Neuronal stem cell (in vitro differentiated cells): Measurements from ENCODE around the gene ARHGAP32.
"Not testable (repeated sequence)": the region's sequence is repeated elsewhere in the genome, so short reads cannot be mapped to it uniquely, and the experiment has no call there.

Experiments used
- DNase-seq: peaks from one replicate; pipeline ENCODE4 v3.0.0-alpha.2; 2013; ENCODE audit warnings: low spot score
- H2AFZ ChIP-seq: one replicate; pipeline ENCODE4 v1.6.1; 2013; ENCODE audit warnings: mild to moderate bottlenecking, low read length, inconsistent platforms
- H2AK5ac ChIP-seq: 2 replicates; pipeline ENCODE4 v1.6.1; 2013; ENCODE audit warnings: low read depth, mild to moderate bottlenecking, inconsistent platforms, low read length, moderate library complexity, mixed read lengths
- H2BK120ac ChIP-seq: 2 replicates; pipeline ENCODE4 v1.6.1; 2013; ENCODE audit warnings: low read depth, mild to moderate bottlenecking, inconsistent platforms, low read length, moderate library complexity, mixed read lengths
- H2BK12ac ChIP-seq: one replicate; pipeline ENCODE4 v1.6.1; 2013; ENCODE audit warnings: low read length, inconsistent platforms
- H2BK15ac ChIP-seq: 2 replicates; pipeline ENCODE4 v1.6.1; 2013; ENCODE audit warnings: mild to moderate bottlenecking, low read length, inconsistent platforms, mixed read lengths
- H2BK5ac ChIP-seq: one replicate; pipeline ENCODE4 v1.6.1; 2013; ENCODE audit warnings: inconsistent platforms, mild to moderate bottlenecking, low read length, moderate library complexity
- H3K14ac ChIP-seq: one replicate; pipeline ENCODE4 v1.6.1; 2013; ENCODE audit warnings: low read length, inconsistent platforms
- H3K18ac ChIP-seq: 2 replicates; pipeline ENCODE4 v1.6.1; 2013; ENCODE audit warnings: low read length, inconsistent platforms
- H3K23ac ChIP-seq: 2 replicates; pipeline ENCODE4 v1.6.1; 2013; ENCODE audit warnings: low read depth, mild to moderate bottlenecking, mixed read lengths, low read length, inconsistent platforms; ENCODE audit not compliant: poor library complexity
- H3K27ac ChIP-seq: replicated peaks from 3 replicates; pipeline ENCODE4 v1.5.1; 2013; ENCODE audit warnings: low read length, inconsistent platforms
- H3K27me3 ChIP-seq, 3 experiments: 2 replicates each; pipeline ENCODE4 v1.6.1; 2013; ENCODE audit warnings: low read length in 3 of 3, mild to moderate bottlenecking in 2 of 3, inconsistent platforms in 1 of 3, low read depth in 1 of 3, mixed read lengths in 1 of 3, moderate library complexity in 1 of 3; ENCODE audit not compliant: control insufficient read depth in 3 of 3, insufficient read depth in 3 of 3
- H3K36me3 ChIP-seq, 2 donors: replicated peaks in 1 of 2; 2 replicates each; pipeline ENCODE4 v1.6.1; 2013; ENCODE audit warnings: low read length in 2 of 2; ENCODE audit not compliant: control insufficient read depth in 2 of 2, insufficient read depth in 2 of 2
- H3K4ac ChIP-seq: 2 replicates; pipeline ENCODE4 v1.6.1; 2013; ENCODE audit warnings: inconsistent platforms, mild to moderate bottlenecking, low read length, moderate library complexity
- H3K4me1 ChIP-seq, 2 donors: 1 replicate in 1 of 2; 2 replicates in 1 of 2; pipeline ENCODE4 v1.6.1; 2013; ENCODE audit warnings: low read length in 2 of 2, low read depth in 1 of 2; ENCODE audit not compliant: control insufficient read depth in 2 of 2, insufficient read depth in 1 of 2
- H3K4me2 ChIP-seq: one replicate; pipeline ENCODE4 v1.6.1; 2013; ENCODE audit warnings: mild to moderate bottlenecking, low read length, inconsistent platforms; ENCODE audit not compliant: insufficient read depth, poor library complexity, severe bottlenecking
- H3K4me3 ChIP-seq, 2 donors: 2 replicates each; pipeline ENCODE4 v1.5.1; 2013; ENCODE audit warnings: low read length in 2 of 2, mild to moderate bottlenecking in 2 of 2, inconsistent platforms in 1 of 2, moderate library complexity in 1 of 2
- H3K79me1 ChIP-seq: one replicate; pipeline ENCODE4 v1.6.1; 2013; ENCODE audit warnings: low read depth, mild to moderate bottlenecking, inconsistent platforms, low read length, moderate library complexity
- H3K9ac ChIP-seq: one replicate; pipeline ENCODE4 v1.6.1; 2013; ENCODE audit warnings: mild to moderate bottlenecking, low read depth, low read length, inconsistent platforms; ENCODE audit not compliant: poor library complexity
- H3K9me3 ChIP-seq, 2 donors: replicated peaks in 1 of 2; 2 replicates each; pipeline versions ENCODE3 to v1.6.1; 2013; ENCODE audit warnings: low read length in 2 of 2, mild to moderate bottlenecking in 2 of 2, inconsistent platforms in 1 of 2, low read depth in 1 of 2, mixed read lengths in 1 of 2, moderate library complexity in 1 of 2; ENCODE audit not compliant: control insufficient read depth in 2 of 2, insufficient read depth in 1 of 2
- H4K8ac ChIP-seq: one replicate; pipeline ENCODE4 v1.6.1; 2013; ENCODE audit warnings: low read depth, mild to moderate bottlenecking, inconsistent platforms, low read length, moderate library complexity
- H4K91ac ChIP-seq: one replicate; pipeline ENCODE4 v1.6.1; 2013; ENCODE audit warnings: low read length, low read depth, mild to moderate bottlenecking, inconsistent platforms; ENCODE audit not compliant: poor library complexity
- WGBS, 2 donors: extraction: QIAGEN DNeasy Blood & Tissue Kit; methylation state at CpG; one replicate each; pipeline ENCODE4 v1.1.7; 2013; ENCODE audit warnings: missing lambda C conversion rate in 2 of 2, mixed read lengths in 1 of 2; ENCODE audit not compliant: insufficient read length in 2 of 2, insufficient replicate concordance in 1 of 2; ENCODE audit errors: extremely low coverage in 2 of 2; 5-methylcytosine and 5-hydroxymethylcytosine counted together

The ARHGAP32 gene

GRCh38 chr11:129006161-129006560 is 186.0 kb downstream of the ARHGAP32 start:
- Histone ChIP-seq H3K4me1 (no peaks in the 10 kb centered on the region), H3K27me3 (no peaks in the 10 kb centered on the region), H2AK5ac (no peak overlapping the region), H3K9me3 (peaks cover 2 to 13% of the 10 kb centered on the region in 2 donors), H4K8ac (no peak overlapping the region), H3K4me3 (no peak overlapping the region), H3K9ac (no peak overlapping the region), H3K79me1 (no peaks in the 10 kb centered on the region), H3K23ac (no peak overlapping the region), H4K91ac (no peak overlapping the region), H2AFZ (no peak overlapping the region), H3K4me2 (no peak overlapping the region), H3K36me3 (no peaks in the 10 kb centered on the region), H3K27ac (no peak overlapping the region), H3K4ac (no peak overlapping the region), H2BK15ac (no peak overlapping the region), H2BK120ac (no peak overlapping the region), H3K18ac (no peak overlapping the region), H2BK5ac (no peak overlapping the region), H2BK12ac (no peak overlapping the region), H3K14ac (no peak overlapping the region)
- no peak for DNase-seq
- no CpG with 5 or more reads among the region's 4 CpGs for WGBS, 2 donors

- H3K4ac ChIP-seq, H2AFZ ChIP-seq, H3K23ac ChIP-seq, H3K4me1 ChIP-seq, H2BK12ac ChIP-seq, H3K27ac ChIP-seq, H3K9ac ChIP-seq, H4K91ac ChIP-seq, H3K4me3 ChIP-seq, H2BK120ac ChIP-seq, H2BK5ac ChIP-seq, H3K79me1 ChIP-seq, H4K8ac ChIP-seq, DNase-seq, H3K4me2 ChIP-seq, H3K14ac ChIP-seq, H3K18ac ChIP-seq, H2BK15ac ChIP-seq, H2AK5ac ChIP-seq, H3K27me3 ChIP-seq: not testable (repeated sequence)
- no CpG with 5 or more reads among the region's 8 CpGs for WGBS, 2 donors
- Histone ChIP-seq H3K9me3 (peaks cover 0 to 13% of the 10 kb centered on the region in 2 donors), H3K36me3 (peaks cover 0 to 20% of the 10 kb centered on the region in 2 donors)
Observed at GRCh38 chr11:128999165-128999564, 193.0 kb downstream of the ARHGAP32 start.

GRCh38 chr11:128988242-128988970 is 203.7 kb downstream of the ARHGAP32 start:
- Histone ChIP-seq H3K79me1 (no peaks in the 10 kb centered on the region), H3K9me3 (no peaks in the 10 kb centered on the region), H3K4me1 (no peaks in the 10 kb centered on the region), H2AFZ (no peak overlapping the region), H3K4me3 (no peak overlapping the region), H2BK12ac (no peak overlapping the region), H3K9ac (no peak overlapping the region), H2AK5ac (no peak overlapping the region), H2BK120ac (no peak overlapping the region), H3K18ac (no peak overlapping the region), H3K36me3 (peaks cover 0 to 23% of the 10 kb centered on the region in 2 donors), H4K91ac (no peak overlapping the region), H3K4ac (no peak overlapping the region), H3K14ac (no peak overlapping the region), H4K8ac (no peak overlapping the region), H3K27ac (no peak overlapping the region), H2BK15ac (no peak overlapping the region), H3K23ac (no peak overlapping the region), H3K4me2 (no peak overlapping the region), H3K27me3 (no peaks in the 10 kb centered on the region), H2BK5ac (no peak overlapping the region)
- DNase-seq = no peak

- H3K4me1 ChIP-seq = no peaks in the 10 kb centered on the region
- no peak for DNase-seq
- WGBS, 2 donors = no CpG with 5 or more reads among the region's 5 CpGs
Observed at GRCh38 chr11:128985880-128986279, 206.2 kb downstream of the ARHGAP32 start.

More at GRCh38 chr11:128985880-128986279, 206.2 kb downstream of the ARHGAP32 start:
- no peak overlapping the region for H3K4me2 ChIP-seq
- no peak overlapping the region for H3K18ac ChIP-seq
- no peak overlapping the region for H2AK5ac ChIP-seq
- H3K9me3 ChIP-seq = peaks cover 0 to 2% of the 10 kb centered on the region in 2 donors
- no peak overlapping the region for H3K4me3 ChIP-seq
- no peak overlapping the region for H3K23ac ChIP-seq
- no peak overlapping the region for H3K9ac ChIP-seq
- no peak overlapping the region for H2BK5ac ChIP-seq
- no peak overlapping the region for H2BK15ac ChIP-seq
- H3K14ac ChIP-seq = no peak overlapping the region
- no peak overlapping the region for H3K27ac ChIP-seq
- H4K91ac ChIP-seq = no peak overlapping the region
- H3K4ac ChIP-seq = no peak overlapping the region
- no peak overlapping the region for H2BK120ac ChIP-seq
- H3K27me3 ChIP-seq = no peaks in the 10 kb centered on the region
- no peaks in the 10 kb centered on the region for H3K79me1 ChIP-seq
- H2BK12ac ChIP-seq = no peak overlapping the region
- no peak overlapping the region for H2AFZ ChIP-seq
- peaks cover 5 to 42% of the 10 kb centered on the region in 2 donors for H3K36me3 ChIP-seq
- no peak overlapping the region for H4K8ac ChIP-seq
